ENCODE measurements around the gene KCNMA1. TPM values are rescaled to one million over a fixed set of nuclear protein-coding genes. Genes with fewer than 3 reads are reported as not detected.

Gene KCNMA1
- total and polyA plus RNA-seq, 10 of the 15 experiments (the other 5 are each of a cell fraction or from before 2014, with no cell fraction given), result 8.5 to 77.0 (median 21.3) TPM

- ChIA-PET POLR2A (no interaction called here), SMC1A (ENCODE audit: uncharacterized antibody, unreplicated experiment) (interaction anchor here (1.4 to 1.9 kb wide), 2 partner anchors 15 to 113 kb away, joined by 6 to 8 read pairs; no protein-coding TSS in a partner anchor), RAD21 (ENCODE audit: unreplicated experiment) (no interaction called here), CTCF (interaction anchor here (1.1 to 2.7 kb wide), 4 partner anchors 10 to 357 kb away, joined by 3 to 8 read pairs (median 6); no protein-coding TSS in a partner anchor)
- H3K27me3 ChIP-seq (replicated peaks in 1 of 2; ENCODE audit: control insufficient read depth in 2 of 2, insufficient read depth in 2 of 2, low read length in 1 of 2), result no peaks in the 10 kb centered on the region
- H3K27ac ChIP-seq (ENCODE audit: control insufficient read depth, insufficient read depth), result no peak overlapping the region
- WGBS (ENCODE audit: insufficient coverage, insufficient replicate concordance, low lambda C conversion rate, missing lambda C conversion rate), result 21% methylated on average over 5 of the region's 6 CpGs
- DNase-seq (ENCODE audit: low read depth, low spot score), result no peak
- no peak overlapping the region for H3K4me3 ChIP-seq
- no peak overlapping the region for H2AFZ ChIP-seq (ENCODE audit: control insufficient read depth, low read depth, low read length)
- in situ Hi-C loops (cut with MboI), result no loop called here
- H3K9me3 ChIP-seq (replicated peaks; ENCODE audit: control insufficient read depth, insufficient read depth, low read length), result no peaks in the 10 kb centered on the region; the same call in 2 of the 3 replicates
- BruUV-seq (replicated peaks), result no TSS peak
- ATAC-seq, result no peak
- TF ChIP-seq MYB (IDR thresholded peaks at IDR 0.05; ENCODE audit: borderline replicate concordance, low read depth, low read length), result no peak
- TF ChIP-seq ELK1 (IDR thresholded peaks at IDR 0.05; ENCODE audit: low read depth, low read length), result no peak
- TF ChIP-seq PBX3 (IDR thresholded peaks at IDR 0.05; ENCODE audit: insufficient replicate concordance, low read depth, low read length), result no peak
- no peak for TF ChIP-seq TBL1XR1 (IDR thresholded peaks at IDR 0.05; ENCODE audit: low read depth, low read length)
- no peak for TF ChIP-seq BCL3 (IDR thresholded peaks at IDR 0.05; ENCODE audit: borderline replicate concordance, insufficient read depth, low read depth, low read length, poor library complexity, severe bottlenecking)
- TF ChIP-seq SIX5 (IDR thresholded peaks at IDR 0.05; ENCODE audit: low read depth, low read length, severe bottlenecking), result no peak
- no peaks in the 10 kb centered on the region for H4K20me1 ChIP-seq (ENCODE audit: control insufficient read depth, insufficient read depth)
- H3K9ac ChIP-seq (ENCODE audit: control insufficient read depth, insufficient read depth, low read length), result no peak overlapping the region
- no peak for FAIRE-seq
- no peaks in the 10 kb centered on the region for H3K79me2 ChIP-seq (ENCODE audit: control insufficient read depth, insufficient read depth, low read length)
- H3K4me2 ChIP-seq (ENCODE audit: control insufficient read depth, insufficient read depth), result no peak overlapping the region
- intact Hi-C loops (cut with micrococcal nuclease; ENCODE audit: unreplicated experiment), result no loop called here
- no peaks in the 10 kb centered on the region for H3K36me3 ChIP-seq (ENCODE audit: control insufficient read depth in 2 of 2, insufficient read depth in 2 of 2, low read length in 1 of 2)
- H3K4me1 ChIP-seq (ENCODE audit: control insufficient read depth, insufficient read depth, low read length), result no peaks in the 10 kb centered on the region
These were observed 350.8 kb downstream of the KCNMA1 start for GRCh38 chr10:77286531-77287508.
